GM19467 (cell line): ENCODE data around the gene CLEC2D.
"Not testable (repeated sequence)": the region's sequence is repeated elsewhere in the genome, so short reads cannot be mapped to it uniquely, and the experiment has no call there.

Source experiments
- ATAC-seq: cut with Tn5 transposase; IDR thresholded peaks from one replicate; pipeline ENCODE4 v1.9.1; 2021; ENCODE audit warnings: mild to moderate bottlenecking, moderate library complexity; ENCODE audit not compliant: unreplicated experiment

Gene CLEC2D

DNA sequence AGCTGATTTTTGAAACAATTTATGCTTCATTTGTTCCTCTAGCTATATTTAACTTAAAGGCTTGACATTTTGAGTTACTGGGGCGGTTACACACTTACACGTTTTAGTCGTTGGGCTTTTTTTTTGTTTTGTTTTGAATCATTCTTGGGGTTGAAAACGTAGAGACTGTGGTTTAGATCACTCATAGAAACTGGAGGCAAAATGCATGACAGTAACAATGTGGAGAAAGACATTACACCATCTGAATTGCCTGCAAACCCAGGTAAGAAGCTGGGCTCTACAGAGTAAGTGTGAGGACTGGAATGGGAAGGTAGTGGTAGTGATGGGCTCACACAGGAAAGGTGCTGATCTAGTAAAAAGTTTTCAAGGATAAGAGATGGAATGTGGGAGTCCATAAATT lies at the start of gene CLEC2D:
Gene CLEC2D (plus strand): TSS at position 180 of the 400 bp plus-strand sequence. CDS start 22 bp downstream, at position 202.
- ATAC-seq, result peak; percentile 37

DNA sequence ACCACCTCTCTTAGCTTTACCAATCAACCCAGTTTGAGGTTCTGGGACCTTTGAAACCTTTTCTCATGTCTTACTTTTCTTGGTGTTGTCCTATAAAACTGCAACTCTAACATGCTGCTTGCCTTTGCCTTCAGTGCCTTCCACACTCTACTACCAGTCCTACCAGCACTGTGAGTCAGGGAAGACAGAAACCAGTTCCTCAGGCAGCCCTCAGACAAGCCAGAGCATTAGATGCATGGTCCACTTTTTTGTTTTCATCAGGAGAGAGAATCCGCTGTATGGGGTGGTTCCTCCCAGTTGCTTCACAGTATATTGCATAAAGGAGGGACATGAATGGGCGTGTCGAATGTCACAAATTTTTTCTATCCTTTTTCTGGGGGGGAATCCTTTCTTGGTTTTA lies 44.5 kb upstream of the CLEC2D start:
- no peak for ATAC-seq

DNA sequence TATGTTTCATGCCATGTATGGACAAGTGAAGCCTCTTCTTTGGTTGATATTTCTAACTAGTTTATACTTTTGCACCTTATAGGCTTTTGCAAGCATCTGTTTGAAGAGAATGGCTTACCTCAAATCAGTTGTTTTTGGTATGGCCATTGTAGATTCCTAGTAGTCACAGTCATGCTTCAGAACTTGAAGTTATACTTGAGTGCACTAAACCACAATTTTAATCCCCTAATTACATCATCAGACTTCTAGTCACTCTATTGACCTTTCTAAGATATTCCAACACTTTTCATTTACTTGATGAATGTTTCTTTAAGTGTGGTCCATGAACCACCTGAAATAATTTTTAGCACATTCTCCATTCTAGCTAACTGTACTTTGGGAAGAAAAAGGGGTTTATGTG lies 43.2 kb upstream of the CLEC2D start:
- ATAC-seq, result no peak

GRCh38 chr12:9626821-9627220 lies 42.7 kb upstream of the CLEC2D start:
- no peak for ATAC-seq

DNA sequence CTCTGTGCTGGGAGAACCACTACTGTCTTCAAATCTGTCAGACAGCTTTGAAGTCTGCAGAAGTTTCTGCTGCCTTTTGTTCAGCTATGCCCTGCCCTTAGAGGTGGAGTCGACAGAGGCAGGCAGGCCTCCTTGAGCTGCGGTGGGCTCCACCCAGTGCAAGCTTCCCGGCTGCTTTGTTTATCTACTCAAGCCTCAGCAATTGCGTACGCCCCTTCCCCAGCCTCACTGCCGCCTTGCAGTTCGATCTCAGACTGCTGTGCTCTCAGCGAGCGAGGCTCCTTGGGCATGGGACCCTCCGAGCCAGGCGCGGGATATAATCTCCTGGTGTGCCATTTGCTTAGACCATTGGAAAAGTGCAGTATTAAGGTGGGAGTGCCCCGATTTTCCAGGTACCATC lies 36.7 kb upstream of the CLEC2D start:
- ATAC-seq, result no peak

GRCh38 chr12:9634177-9634803 lies 35.2 kb upstream of the CLEC2D start:
- no peak for ATAC-seq

DNA sequence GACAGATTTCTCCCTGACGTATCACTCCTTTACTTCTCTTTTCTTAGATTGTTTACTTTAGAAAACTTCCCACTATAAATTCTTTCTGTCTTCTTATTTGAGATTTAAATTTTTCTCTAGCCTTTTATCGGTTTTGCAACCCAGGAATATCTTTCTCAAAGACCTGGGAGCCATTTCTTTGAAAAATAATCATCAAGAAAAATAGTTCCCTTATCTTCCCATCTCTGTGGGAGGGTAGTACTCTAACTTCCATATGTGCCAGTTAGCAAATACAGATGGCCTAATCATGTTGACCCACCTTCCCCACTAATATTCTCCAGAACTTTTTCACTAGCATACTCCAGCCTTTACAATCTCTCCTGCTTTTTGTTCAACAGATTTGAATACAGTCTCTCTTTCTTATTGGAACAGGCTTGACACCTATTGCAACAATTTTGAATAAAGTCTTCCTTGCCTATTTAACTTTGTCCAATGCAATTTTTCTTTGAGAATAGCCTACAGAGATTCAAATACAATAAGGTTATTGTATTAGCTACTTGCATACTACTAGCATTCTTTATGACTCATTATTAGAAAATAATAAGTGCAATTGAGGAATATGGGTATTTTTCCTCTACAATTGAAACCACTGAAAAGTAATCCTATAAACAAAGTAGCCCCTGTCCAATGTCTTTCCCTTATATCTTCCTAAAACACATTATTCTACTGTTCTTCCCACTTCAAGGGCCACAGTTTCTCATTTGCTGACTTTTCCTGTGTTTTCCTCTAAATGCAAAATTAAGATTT lies 34.4 kb upstream of the CLEC2D start:
- ATAC-seq, result no peak

GRCh38 chr12:9636150-9636850 lies 33.2 kb upstream of the CLEC2D start:
- ATAC-seq, result no peak

GRCh38 chr12:9636851-9637206 lies 32.7 kb upstream of the CLEC2D start:
- no peak for ATAC-seq

DNA sequence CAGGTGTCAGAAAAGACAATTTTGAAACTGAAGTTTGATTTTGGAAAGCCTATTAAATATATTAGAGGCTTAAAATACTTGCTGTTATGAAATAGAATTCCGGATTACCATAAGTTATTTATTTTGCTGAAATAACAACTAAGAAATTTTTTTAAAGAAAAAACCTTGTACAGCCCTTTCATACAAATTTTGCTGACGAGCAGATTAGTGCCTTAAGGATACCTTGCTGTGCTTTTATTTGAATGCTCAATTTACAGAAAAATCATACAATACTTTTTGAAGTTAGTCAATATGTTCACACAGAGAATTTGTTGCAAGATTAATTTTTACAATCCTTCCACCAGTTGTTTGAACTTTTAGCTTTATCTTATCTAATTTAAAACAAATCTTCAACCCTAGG lies 29.5 kb upstream of the CLEC2D start:
- no peak for ATAC-seq

DNA sequence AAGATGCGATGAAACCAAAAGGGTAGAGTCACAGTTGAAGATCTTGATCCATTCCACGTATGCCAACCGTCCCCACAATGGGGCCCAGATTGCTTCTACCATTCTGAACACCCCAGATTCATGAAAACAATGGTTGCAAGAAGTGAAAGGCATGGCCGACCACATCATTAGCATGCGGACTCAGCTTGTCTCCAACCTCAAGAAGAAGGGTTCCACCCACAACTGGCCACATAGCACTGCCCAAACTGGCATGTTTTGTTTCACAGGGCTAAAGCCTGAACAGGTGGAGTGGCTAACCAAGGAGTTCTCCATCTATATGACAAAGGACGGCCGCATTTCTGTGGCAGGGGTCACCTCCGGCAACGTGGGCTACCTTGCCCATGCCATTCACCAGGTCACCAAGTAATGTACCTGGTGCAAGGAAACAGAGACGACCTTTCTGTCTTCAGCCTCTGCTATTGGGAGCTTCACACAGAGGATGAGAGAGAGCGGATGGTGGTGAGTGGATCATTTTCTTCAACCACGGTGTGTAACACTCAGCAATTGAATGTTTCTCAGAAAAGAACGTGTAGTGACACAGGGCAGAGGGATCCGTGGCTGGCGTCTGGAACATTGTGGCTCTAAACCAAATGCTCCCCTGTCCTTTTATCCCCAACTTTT lies 26.8 kb upstream of the CLEC2D start:
- no peak for ATAC-seq

GRCh38 chr12:9643266-9643660 lies 26.2 kb upstream of the CLEC2D start:
- no peak for ATAC-seq

GRCh38 chr12:9644985-9645551 lies 24.4 kb upstream of the CLEC2D start:
- ATAC-seq, result not testable (repeated sequence)

DNA sequence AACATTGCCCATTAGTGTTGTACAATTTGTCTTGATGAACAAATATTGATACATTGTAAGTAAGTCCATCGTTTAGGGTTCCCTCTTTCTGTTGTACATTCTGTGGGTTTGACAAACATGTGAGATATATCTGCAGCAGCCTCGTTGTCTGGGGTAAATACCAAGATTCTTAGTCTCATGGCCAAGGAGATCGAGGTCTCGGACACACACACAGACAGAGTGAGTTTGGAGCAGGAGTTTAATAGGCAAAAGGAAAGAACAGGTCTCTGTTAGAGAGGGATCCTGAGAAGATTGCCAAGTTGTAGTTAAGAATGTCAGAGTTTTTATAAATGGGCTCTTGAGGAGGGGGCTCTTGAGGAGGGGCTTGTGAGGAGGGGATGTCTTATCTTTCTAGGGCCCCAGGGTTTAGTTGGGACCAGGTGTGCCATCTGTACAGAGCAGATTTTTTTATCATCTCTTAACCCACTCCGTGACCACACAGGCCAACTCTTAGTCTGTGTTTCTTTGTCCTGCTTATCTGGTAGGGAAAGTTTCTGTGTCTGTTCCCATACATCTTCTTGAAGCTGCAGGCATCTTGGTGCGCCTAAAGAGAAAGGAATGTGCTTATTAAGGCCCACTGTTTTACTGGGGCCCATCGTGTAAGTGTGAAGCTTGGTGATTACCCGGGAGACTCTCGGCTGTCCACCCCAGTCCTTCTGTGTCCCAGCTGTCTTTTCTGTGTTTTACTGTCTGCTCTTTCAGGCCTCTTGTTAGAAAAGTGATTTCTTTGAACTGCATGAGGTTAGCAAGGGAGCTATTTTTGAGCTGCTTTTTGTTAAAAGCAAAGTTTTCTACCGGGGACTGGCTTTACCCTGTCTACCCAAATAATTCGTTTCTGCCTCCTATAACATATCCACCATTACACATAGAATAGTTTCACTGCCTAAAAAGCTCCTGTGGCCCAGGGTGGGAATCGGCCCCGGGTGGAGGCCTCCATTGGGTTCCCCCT lies 22.4 kb upstream of the CLEC2D start:
- ATAC-seq, result no peak

- peak; percentile 64 for ATAC-seq
These were observed 21.4 kb upstream of the CLEC2D start for GRCh38 chr12:9647825-9648700.

DNA sequence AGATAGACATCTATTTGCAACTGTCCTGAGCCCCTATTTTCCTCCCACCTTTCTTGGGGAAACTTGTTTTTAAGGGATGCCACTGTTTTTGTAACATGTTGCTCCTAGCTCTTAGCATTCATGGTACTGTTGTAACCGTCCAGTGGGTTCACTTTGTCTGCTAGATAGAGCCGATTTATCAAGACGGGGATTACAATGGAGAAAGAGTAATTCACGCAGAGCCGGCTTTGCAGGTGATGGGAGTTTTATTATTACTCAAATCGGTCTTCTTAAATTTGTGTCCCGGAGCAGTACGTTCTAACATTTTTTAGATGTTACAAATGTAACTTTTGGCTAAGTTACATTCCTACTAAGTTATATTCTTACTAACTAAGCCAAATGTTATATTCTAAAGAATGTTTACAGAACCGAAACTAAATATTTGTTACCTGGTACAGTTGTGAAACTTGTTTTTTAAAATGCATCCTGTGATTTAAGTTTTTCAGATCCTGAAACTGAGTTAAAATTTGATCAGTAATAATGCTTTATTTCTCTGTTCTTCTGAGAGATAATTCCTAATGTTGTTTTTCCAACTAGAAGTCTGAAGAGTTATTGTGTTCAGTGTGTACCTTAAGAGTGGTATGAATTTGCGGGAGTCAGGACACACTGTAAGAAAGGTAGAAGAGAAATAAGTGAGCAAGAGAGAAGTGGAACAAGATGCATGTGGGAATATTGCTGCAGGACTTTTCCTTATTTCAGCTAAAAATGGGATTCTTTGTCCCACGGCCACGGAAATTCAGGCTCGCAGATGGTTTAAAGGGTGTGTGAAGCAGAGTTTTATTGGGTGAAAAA lies 20.6 kb upstream of the CLEC2D start:
- no peak for ATAC-seq

DNA sequence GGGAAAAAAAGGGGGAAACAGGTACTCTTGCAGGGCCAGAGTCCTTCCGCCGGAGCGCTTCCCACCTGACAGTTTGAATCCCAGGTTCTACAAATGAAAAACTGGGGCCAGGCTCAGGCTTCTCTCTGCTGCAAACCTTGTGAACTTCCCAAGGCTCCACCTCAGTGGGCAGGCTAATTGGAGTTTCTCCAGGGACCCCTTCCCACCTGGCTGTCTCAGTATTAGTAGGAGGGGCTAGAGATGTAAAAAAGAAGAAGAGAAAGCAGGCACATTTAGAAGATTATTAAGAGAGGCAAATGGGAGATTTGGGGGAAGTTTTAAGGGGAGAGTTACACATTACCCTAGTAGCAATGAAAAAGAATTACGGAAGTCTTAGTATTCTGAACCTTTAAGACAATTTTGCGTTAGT lies 20.0 kb upstream of the CLEC2D start:
- no peak for ATAC-seq

- no peak for ATAC-seq
These were observed 19.3 kb upstream of the CLEC2D start for GRCh38 chr12:9650151-9650576.
